Fibroblast of peridontal ligament (primary cell): ENCODE measurements around the gene KRT2.

ENCODE experiments used
- DNase-seq: peaks from one replicate; pipeline ENCODE4 v3.0.0-alpha.2; 2010; ENCODE audit errors: extremely low read depth

Gene KRT2

GRCh38 chr12:52651726-52652261 is at the start of gene KRT2:
TSS of gene KRT2 (minus strand) at chr12:52652211. CDS start at chr12:52652142, 69 bp downstream.
- DNase-seq, result no peak

GRCh38 chr12:52701281-52701680 is 49.3 kb upstream of the KRT2 start:
- DNase-seq, result no peak

- no peak for DNase-seq
These were observed 47.9 kb upstream of the KRT2 start for GRCh38 chr12:52699960-52700359.

- DNase-seq, result no peak
These were observed 47.4 kb upstream of the KRT2 start for GRCh38 chr12:52699373-52699772.

- DNase-seq, result no peak
These were observed 46.8 kb upstream of the KRT2 start for GRCh38 chr12:52698651-52699340.

GRCh38 chr12:52697058-52697582 is 45.1 kb upstream of the KRT2 start:
- DNase-seq, result no peak

GRCh38 chr12:52696588-52696987 is 44.6 kb upstream of the KRT2 start:
- DNase-seq, result no peak

GRCh38 chr12:52695039-52695438 is 43.0 kb upstream of the KRT2 start:
- no peak for DNase-seq

GRCh38 chr12:52694151-52694550 is 42.1 kb upstream of the KRT2 start:
- DNase-seq, result no peak

- DNase-seq, result no peak
These were observed 41.2 kb upstream of the KRT2 start for GRCh38 chr12:52693261-52693660.

- DNase-seq, result no peak
These were observed 40.2 kb upstream of the KRT2 start for GRCh38 chr12:52692254-52692653.

GRCh38 chr12:52691841-52692150 is 39.8 kb upstream of the KRT2 start:
- DNase-seq, result no peak

- DNase-seq, result no peak
These were observed 39.2 kb upstream of the KRT2 start for GRCh38 chr12:52691076-52691840.

- DNase-seq, result no peak
These were observed 38.5 kb upstream of the KRT2 start for GRCh38 chr12:52690351-52691075.

GRCh38 chr12:52689936-52690335 is 37.9 kb upstream of the KRT2 start:
- DNase-seq, result no peak

GRCh38 chr12:52689239-52689638 is 37.2 kb upstream of the KRT2 start:
- DNase-seq, result no peak

- no peak for DNase-seq
These were observed 36.5 kb upstream of the KRT2 start for GRCh38 chr12:52688481-52688880.

- DNase-seq, result no peak
These were observed 35.7 kb upstream of the KRT2 start for GRCh38 chr12:52687497-52688385.

GRCh38 chr12:52686756-52687487 is 34.9 kb upstream of the KRT2 start:
- DNase-seq, result no peak

GRCh38 chr12:52686063-52686462 is 34.1 kb upstream of the KRT2 start:
- no peak for DNase-seq
